ENCODE measurements around the gene TSN.

Gene TSN

DNA sequence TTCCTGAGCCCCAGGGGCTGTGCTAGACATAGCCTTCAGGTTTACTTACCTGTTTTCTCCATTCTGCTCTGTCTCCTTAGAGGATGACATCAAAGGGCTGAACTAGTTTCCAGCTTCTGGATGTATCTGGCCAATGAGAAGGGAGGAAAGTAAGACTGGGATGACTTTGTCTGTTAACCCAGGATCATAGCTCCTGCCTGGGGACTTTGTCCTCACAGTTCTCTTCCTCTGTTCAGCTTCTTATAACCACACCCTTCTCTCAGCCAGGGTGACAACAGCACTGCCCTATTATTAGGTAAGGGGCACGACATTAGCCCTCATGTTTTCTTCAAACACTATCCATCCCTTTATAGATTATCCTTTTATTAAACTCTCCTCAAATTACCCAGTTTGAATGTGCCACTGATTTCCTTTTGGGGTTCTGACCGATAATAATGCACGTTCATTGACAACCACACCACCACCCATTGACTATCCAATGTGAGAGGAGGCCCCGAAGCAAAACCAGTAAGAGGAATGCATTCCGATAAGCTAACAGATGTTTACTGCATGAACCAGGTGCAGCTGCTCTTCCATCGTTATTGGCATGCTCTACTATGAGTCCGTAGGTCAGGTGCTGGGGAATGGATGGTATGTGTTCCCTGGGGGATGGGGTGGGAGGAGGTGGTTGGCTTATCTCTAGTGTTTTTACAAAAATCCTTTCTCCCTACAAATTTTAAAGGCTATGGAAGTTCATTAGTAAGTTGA lies 23.5 kb downstream of the TSN start:
- Histone ChIP-seq H3K36me3 (ENCODE audit: control insufficient read depth, insufficient read depth, low read length) (no peaks in the 10 kb centered on the region), H3K27me3 (replicated peaks; ENCODE audit: control insufficient read depth, insufficient read depth, low read length) (no peaks in the 10 kb centered on the region), H3K4me3 (replicated peaks; ENCODE audit: low read depth, low read length) (no peak overlapping the region)
- no peak for DNase-seq (ENCODE audit: extremely low read depth, insufficient read length)
- TF ChIP-seq, protein P1, sequence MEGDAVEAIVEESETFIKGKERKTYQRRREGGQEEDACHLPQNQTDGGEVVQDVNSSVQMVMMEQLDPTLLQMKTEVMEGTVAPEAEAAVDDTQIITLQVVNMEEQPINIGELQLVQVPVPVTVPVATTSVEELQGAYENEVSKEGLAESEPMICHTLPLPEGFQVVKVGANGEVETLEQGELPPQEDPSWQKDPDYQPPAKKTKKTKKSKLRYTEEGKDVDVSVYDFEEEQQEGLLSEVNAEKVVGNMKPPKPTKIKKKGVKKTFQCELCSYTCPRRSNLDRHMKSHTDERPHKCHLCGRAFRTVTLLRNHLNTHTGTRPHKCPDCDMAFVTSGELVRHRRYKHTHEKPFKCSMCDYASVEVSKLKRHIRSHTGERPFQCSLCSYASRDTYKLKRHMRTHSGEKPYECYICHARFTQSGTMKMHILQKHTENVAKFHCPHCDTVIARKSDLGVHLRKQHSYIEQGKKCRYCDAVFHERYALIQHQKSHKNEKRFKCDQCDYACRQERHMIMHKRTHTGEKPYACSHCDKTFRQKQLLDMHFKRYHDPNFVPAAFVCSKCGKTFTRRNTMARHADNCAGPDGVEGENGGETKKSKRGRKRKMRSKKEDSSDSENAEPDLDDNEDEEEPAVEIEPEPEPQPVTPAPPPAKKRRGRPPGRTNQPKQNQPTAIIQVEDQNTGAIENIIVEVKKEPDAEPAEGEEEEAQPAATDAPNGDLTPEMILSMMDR (IDR thresholded peaks at IDR 0.05; ENCODE audit: insufficient read depth, low read length, poor library complexity, severe bottlenecking): no peak

DNA sequence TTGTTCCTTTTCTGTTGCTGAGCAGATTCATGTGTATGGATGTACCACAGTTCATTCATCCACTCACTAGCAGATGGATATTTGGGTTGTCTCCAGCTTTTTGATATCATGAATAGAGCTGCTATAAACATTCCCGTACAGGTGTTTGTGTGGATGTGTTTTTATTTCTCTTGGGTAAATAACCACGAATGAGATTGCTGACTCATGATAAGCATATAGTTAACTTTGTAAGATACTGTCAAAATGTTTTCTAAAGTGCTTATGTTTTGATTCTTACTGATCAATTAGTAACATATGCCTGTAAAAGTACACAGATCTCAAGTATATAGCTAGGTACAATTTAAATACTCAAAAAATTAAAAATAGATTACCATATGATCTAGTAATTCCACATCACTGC lies 27.7 kb downstream of the TSN start:
- Histone ChIP-seq H3K4me3 (replicated peaks; ENCODE audit: low read depth, low read length) (no peak overlapping the region), H3K36me3 (ENCODE audit: control insufficient read depth, insufficient read depth, low read length) (no peaks in the 10 kb centered on the region), H3K27me3 (replicated peaks; ENCODE audit: control insufficient read depth, insufficient read depth, low read length) (no peaks in the 10 kb centered on the region; the same call in 1 of the 2 replicates)
- no peak for DNase-seq (ENCODE audit: extremely low read depth, insufficient read length)
- TF ChIP-seq, protein P1 (IDR thresholded peaks at IDR 0.05; ENCODE audit: insufficient read depth, low read length, poor library complexity, severe bottlenecking): no peak

DNA sequence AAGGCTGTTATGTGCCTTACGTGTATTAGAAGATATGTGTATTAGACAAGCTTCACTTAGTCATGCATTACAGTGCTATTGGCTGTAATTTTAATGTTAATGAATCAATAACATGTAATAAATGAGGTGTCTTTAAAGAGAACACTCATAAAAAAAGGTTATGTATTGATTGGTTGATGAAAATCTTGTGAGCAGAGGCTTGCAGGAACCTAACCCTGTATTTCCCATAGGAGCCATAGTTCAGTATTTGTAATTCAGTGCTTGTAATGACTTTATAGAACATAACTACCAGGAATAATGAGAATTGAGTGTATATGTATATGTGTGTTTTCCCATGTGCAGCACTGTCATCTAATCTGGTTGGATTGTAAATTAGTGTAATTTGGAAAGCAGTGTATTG lies 33.2 kb downstream of the TSN start:
- no peak overlapping the region for H3K4me3 ChIP-seq (replicated peaks; ENCODE audit: low read depth, low read length)
- no peaks in the 10 kb centered on the region for H3K36me3 ChIP-seq (ENCODE audit: control insufficient read depth, insufficient read depth, low read length)
- no peak for DNase-seq (ENCODE audit: extremely low read depth, insufficient read length)
- peaks cover 1% of the 10 kb centered on the region for H3K27me3 ChIP-seq (replicated peaks; ENCODE audit: control insufficient read depth, insufficient read depth, low read length)
- TF ChIP-seq, protein P1 (IDR thresholded peaks at IDR 0.05; ENCODE audit: insufficient read depth, low read length, poor library complexity, severe bottlenecking): no peak

DNA sequence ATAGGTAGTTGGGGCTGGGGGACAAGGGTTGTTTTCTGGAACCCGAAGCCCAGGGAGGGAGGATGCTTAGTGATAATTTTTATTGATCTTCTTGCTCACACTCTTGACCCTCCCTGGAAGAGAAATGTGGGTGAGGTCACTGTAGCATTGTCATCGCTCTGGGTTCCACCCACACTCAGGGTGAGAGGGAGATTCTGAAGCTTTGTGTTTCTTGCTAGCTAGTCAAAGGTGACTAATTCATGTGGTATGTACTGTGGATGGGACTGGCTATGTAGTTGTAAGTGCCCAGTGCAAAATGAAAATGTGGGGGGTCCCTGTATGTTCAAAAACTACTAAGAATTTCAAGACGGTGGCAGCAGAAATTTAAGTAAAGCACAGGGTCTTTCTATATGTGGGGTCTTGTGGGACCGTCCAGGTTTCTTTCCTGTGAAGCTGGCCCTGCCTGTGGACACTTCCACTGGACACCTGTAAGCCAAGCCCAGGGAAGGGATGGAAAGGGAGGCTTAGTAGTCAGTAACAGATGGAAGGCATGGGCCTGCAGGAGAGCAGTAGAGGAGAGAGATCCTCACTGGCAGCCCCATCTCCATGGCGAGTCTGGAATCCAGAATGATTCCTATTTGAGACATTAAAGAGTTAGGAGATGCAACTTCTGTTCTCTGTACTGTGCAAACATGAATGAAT lies 35.0 kb downstream of the TSN start:
- Histone ChIP-seq H3K4me3 (replicated peaks; ENCODE audit: low read depth, low read length) (no peak overlapping the region), H3K36me3 (ENCODE audit: control insufficient read depth, insufficient read depth, low read length) (no peaks in the 10 kb centered on the region), H3K27me3 (replicated peaks; ENCODE audit: control insufficient read depth, insufficient read depth, low read length) (peaks cover 1% of the 10 kb centered on the region)
- TF ChIP-seq, protein P1 (IDR thresholded peaks at IDR 0.05; ENCODE audit: insufficient read depth, low read length, poor library complexity, severe bottlenecking): no peak
- no peak for DNase-seq (ENCODE audit: extremely low read depth, insufficient read length)

DNA sequence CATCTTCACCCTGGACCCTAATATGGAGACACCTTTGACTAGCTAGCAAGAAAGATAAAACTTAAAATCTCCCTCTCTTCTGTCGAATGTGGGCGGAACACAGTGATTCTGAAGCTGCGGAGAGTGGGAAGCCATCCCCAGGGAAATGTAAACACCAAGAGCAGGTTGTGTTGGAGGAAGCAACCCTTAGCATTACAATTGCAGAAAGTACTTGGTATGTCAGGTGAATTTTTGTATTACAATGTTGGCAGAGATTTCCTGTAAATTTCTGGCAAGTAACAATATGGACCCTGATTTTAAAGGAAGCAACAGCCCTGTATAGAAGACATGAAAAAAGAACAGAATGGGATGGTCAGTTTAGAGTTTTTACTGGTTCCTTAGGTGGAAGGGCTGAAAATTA lies 35.8 kb downstream of the TSN start:
- TF ChIP-seq, protein P1 (IDR thresholded peaks at IDR 0.05; ENCODE audit: insufficient read depth, low read length, poor library complexity, severe bottlenecking): no peak
- DNase-seq (ENCODE audit: extremely low read depth, insufficient read length): no peak
- Histone ChIP-seq H3K27me3 (replicated peaks; ENCODE audit: control insufficient read depth, insufficient read depth, low read length) (peaks cover 1% of the 10 kb centered on the region), H3K36me3 (ENCODE audit: control insufficient read depth, insufficient read depth, low read length) (no peaks in the 10 kb centered on the region), H3K4me3 (replicated peaks; ENCODE audit: low read depth, low read length) (no peak overlapping the region)

Data from GM06990 (cell line).